Measurements from ENCODE around the gene ATF7IP2. TPM values are rescaled to one million over a fixed set of nuclear protein-coding genes. Genes with fewer than 3 reads are reported as not detected.

Gene ATF7IP2
- total RNA-seq, 1 donor from 2014 or later: 4.2 TPM

- no peaks in the 10 kb centered on the region for H3K27me3 ChIP-seq (ENCODE audit: control insufficient read depth, insufficient read depth, low read length)
- H3K36me3 ChIP-seq (ENCODE audit: control insufficient read depth, insufficient read depth, low read length): no peaks in the 10 kb centered on the region
- no peak for TF ChIP-seq CTCF (IDR thresholded peaks at IDR 0.05; ENCODE audit: insufficient read depth, low read length, severe bottlenecking)
- DNase-seq (ENCODE audit: low read depth) (no peak), FAIRE-seq (no peak)
- H3K4me3 ChIP-seq (ENCODE audit: low read depth, low read length): no peak overlapping the region
Observed at GRCh38 chr16:10522966-10523365, 137.1 kb downstream of the ATF7IP2 start.

- no peaks in the 10 kb centered on the region for H3K36me3 ChIP-seq (ENCODE audit: control insufficient read depth, insufficient read depth, low read length)
- H3K27me3 ChIP-seq (ENCODE audit: control insufficient read depth, insufficient read depth, low read length): no peaks in the 10 kb centered on the region
- FAIRE-seq: no peak
- no peak for TF ChIP-seq CTCF (IDR thresholded peaks at IDR 0.05; ENCODE audit: insufficient read depth, low read length, severe bottlenecking)
- H3K4me3 ChIP-seq (ENCODE audit: low read depth, low read length): no peak overlapping the region
- DNase-seq (ENCODE audit: low read depth): no peak
Observed at GRCh38 chr16:10525214-10525825, 139.5 kb downstream of the ATF7IP2 start.

GRCh38 chr16:10526962-10527361, 141.1 kb downstream of the ATF7IP2 start:
- Histone ChIP-seq H3K27me3 (ENCODE audit: control insufficient read depth, insufficient read depth, low read length) (no peaks in the 10 kb centered on the region), H3K36me3 (ENCODE audit: control insufficient read depth, insufficient read depth, low read length) (peaks cover 3% of the 10 kb centered on the region), H3K4me3 (ENCODE audit: low read depth, low read length) (no peak overlapping the region)
- FAIRE-seq: no peak
- DNase-seq (ENCODE audit: low read depth): no peak
- no peak for TF ChIP-seq CTCF (IDR thresholded peaks at IDR 0.05; ENCODE audit: insufficient read depth, low read length, severe bottlenecking)

GRCh38 chr16:10528635-10529034, 142.8 kb downstream of the ATF7IP2 start:
- FAIRE-seq: no peak
- Histone ChIP-seq H3K27me3 (ENCODE audit: control insufficient read depth, insufficient read depth, low read length) (no peaks in the 10 kb centered on the region), H3K36me3 (ENCODE audit: control insufficient read depth, insufficient read depth, low read length) (peaks cover 10% of the 10 kb centered on the region), H3K4me3 (ENCODE audit: low read depth, low read length) (no peak overlapping the region)
- no peak for DNase-seq (ENCODE audit: low read depth)
- TF ChIP-seq CTCF (IDR thresholded peaks at IDR 0.05; ENCODE audit: insufficient read depth, low read length, severe bottlenecking): no peak

- DNase-seq (ENCODE audit: low read depth) (no peak), FAIRE-seq (peak; percentile 70)
- no peaks in the 10 kb centered on the region for H3K27me3 ChIP-seq (ENCODE audit: control insufficient read depth, insufficient read depth, low read length)
- H3K36me3 ChIP-seq (ENCODE audit: control insufficient read depth, insufficient read depth, low read length): peaks cover 10% of the 10 kb centered on the region
- no peak for TF ChIP-seq CTCF (IDR thresholded peaks at IDR 0.05; ENCODE audit: insufficient read depth, low read length, severe bottlenecking)
- no peak overlapping the region for H3K4me3 ChIP-seq (ENCODE audit: low read depth, low read length)
Observed at GRCh38 chr16:10529895-10530669, 144.2 kb downstream of the ATF7IP2 start.
